B cell (primary cell): ENCODE measurements around the gene MKRN3. TPM values are rescaled to one million over a fixed set of nuclear protein-coding genes. Genes with fewer than 3 reads are reported as not detected.

Source experiments
- ATAC-seq: fragments of 200-7000 bp; cut with Tn5 transposase; one replicate; pipeline ENCODE4 v1.10.0; 2021; ENCODE audit warnings: low read depth, mild to moderate bottlenecking, moderate number of reproducible peaks, moderate library complexity
- CTCF ChIA-PET: fragments of 350-600 bp; sonication (Branson Sonifier 250); formaldehyde crosslinking; loops from one replicate; lab custom pipeline; 2021; ENCODE audit warnings: antibody characterized with exemption, inconsistent platforms; lab: Charles Lee
- POLR2A ChIA-PET: fragments of 350-600 bp; sonication (Branson Sonifier 250); formaldehyde crosslinking; loops from one replicate; lab custom pipeline; 2021; ENCODE audit warnings: antibody characterized with exemption; lab: Charles Lee
- DNase-seq: peaks from one replicate; pipeline ENCODE4 v3.0.0; 2013
- H2AFZ ChIP-seq: 2 replicates; pipeline ENCODE4 v1.6.1; 2012; ENCODE audit warnings: mild to moderate bottlenecking, low read depth, low read length; ENCODE audit not compliant: insufficient read depth, poor library complexity, severe bottlenecking
- H3K27ac ChIP-seq, 2 donors: 1 replicate in 1 of 2; 2 replicates in 1 of 2; pipeline ENCODE4 v1.5.1; 2012 to 2013; ENCODE audit warnings: low read length in 2 of 2, mild to moderate bottlenecking in 2 of 2, moderate library complexity in 1 of 2
- H3K27me3 ChIP-seq, 4 experiments: fragments of 200-600 bp in 1 of 4; sonication (generic) in 1 of 4; replicated peaks in 1 of 4; 1 replicate in 2 of 4; 2 replicates in 2 of 4; pipeline versions ENCODE4 v1.6.1 to v1.7.0; 2013 to 2016; ENCODE audit warnings: low read length in 3 of 4, mild to moderate bottlenecking in 2 of 4, mixed read lengths in 1 of 4, moderate library complexity in 1 of 4; ENCODE audit not compliant: insufficient read depth in 4 of 4, control insufficient read depth in 3 of 4; ENCODE audit errors: control extremely low read depth in 1 of 4
- H3K36me3 ChIP-seq, 2 experiments: replicated peaks in 1 of 2; 1 replicate in 1 of 2; 2 replicates in 1 of 2; pipeline versions ENCODE4 v1.6.1 to v1.7.1; 2013; ENCODE audit warnings: low read length in 1 of 2; ENCODE audit not compliant: insufficient read depth in 2 of 2, control insufficient read depth in 1 of 2; ENCODE audit errors: control extremely low read depth in 1 of 2, extremely low read depth in 1 of 2
- H3K4me1 ChIP-seq, 2 donors: fragments of 200-600 bp in 1 of 2; sonication (generic) in 1 of 2; 1 replicate in 1 of 2; 2 replicates in 1 of 2; pipeline versions ENCODE4 v1.5.1 to v1.6.1; 2013 to 2017; ENCODE audit warnings: low read length in 2 of 2; ENCODE audit not compliant: control insufficient read depth in 2 of 2, insufficient read depth in 2 of 2
- H3K4me2 ChIP-seq: replicated peaks from 2 replicates; pipeline ENCODE3; 2012; ENCODE audit warnings: mild to moderate bottlenecking, low read depth, low read length; ENCODE audit not compliant: poor library complexity, severe bottlenecking
- H3K4me3 ChIP-seq, 5 experiments: fragments of 200-600 bp in 1 of 5; sonication (generic) in 1 of 5; 1 replicate in 3 of 5; 2 replicates in 2 of 5; pipeline versions ENCODE4 v1.5.1 to v1.7.0; 2011 to 2016; ENCODE audit warnings: low read length in 4 of 5, mild to moderate bottlenecking in 4 of 5, low read depth in 2 of 5, control low read depth in 1 of 5, moderate library complexity in 1 of 5; ENCODE audit not compliant: insufficient read depth in 1 of 5; ENCODE audit errors: control extremely low read depth in 1 of 5, extremely low read depth in 1 of 5
- H3K79me2 ChIP-seq: fragments of 200-600 bp; sonication (generic); one replicate; pipeline ENCODE4 v1.6.0; 2016; ENCODE audit warnings: low read length; ENCODE audit not compliant: control insufficient read depth, insufficient read depth
- H3K9ac ChIP-seq: fragments of 200-600 bp; sonication (generic); 2 replicates; pipeline ENCODE4 v1.6.1; 2017; ENCODE audit warnings: mild to moderate bottlenecking, low read length, moderate library complexity
- H3K9me3 ChIP-seq, 3 donors: one replicate each; pipeline versions ENCODE4 v1.6.1 to v1.7.1; 2013; ENCODE audit warnings: low read length in 2 of 3; ENCODE audit not compliant: control insufficient read depth in 2 of 3, insufficient read depth in 1 of 3; ENCODE audit errors: control extremely low read depth in 1 of 3
- H4K20me1 ChIP-seq: 2 replicates; pipeline ENCODE4 v1.6.0; 2012; ENCODE audit warnings: mild to moderate bottlenecking, low read length; ENCODE audit not compliant: insufficient read depth, control insufficient read depth, poor library complexity, severe bottlenecking
- H3K27ac Mint-ChIP-seq: one replicate; pipeline ENCODE4 v1.8.0; 2021; ENCODE audit warnings: mixed read lengths
- H3K27me3 Mint-ChIP-seq: one replicate; pipeline ENCODE4 v1.8.0; 2021; ENCODE audit warnings: mixed read lengths
- H3K4me1 Mint-ChIP-seq: one replicate; pipeline ENCODE4 v1.8.0; 2021; ENCODE audit warnings: mixed read lengths
- H3K4me3 Mint-ChIP-seq: one replicate; pipeline ENCODE4 v1.8.0; 2021; ENCODE audit warnings: mixed read lengths
- H3K9me3 Mint-ChIP-seq: one replicate; pipeline ENCODE4 v1.8.0; 2022; ENCODE audit warnings: mixed read lengths; ENCODE audit not compliant: insufficient read depth
- EZH2 ChIP-seq: IDR thresholded peaks from 2 replicates; pipeline ENCODE4 v1.6.1; 2012; ENCODE audit warnings: borderline replicate concordance, low read depth, mild to moderate bottlenecking, moderate library complexity, low read length; ENCODE audit not compliant: insufficient read depth, poor library complexity, severe bottlenecking
- WGBS: methylation state at CpG from one replicate; pipeline ENCODE4 v1.1.5; 2013; ENCODE audit warnings: missing lambda C conversion rate; ENCODE audit not compliant: insufficient coverage; 5-methylcytosine and 5-hydroxymethylcytosine counted together
- intact Hi-C: fragments of 100-400 bp; cut with micrococcal nuclease; formaldehyde crosslinking; loops from one replicate; pipeline ENCODE4 v1.10.0; 2022
- polyA plus RNA-seq: library from polyadenylated mRNA; depleted of rRNA; stranded (reverse); fragments of >200 nt; gene quantifications from 2 replicates; pipeline ENCODE4 v1.2.3, GENCODE V29; 2012
- total RNA-seq, 2 donors: library from RNA; stranded (reverse); fragments of 120-200 nt in 1 of 2; gene quantifications; 1 replicate in 1 of 2; 2 replicates in 1 of 2; pipeline versions ENCODE4 v1.2.3 to v1.2.4, GENCODE V29; 2013 to 2022
- TF ChIP-seq, protein P1 (sequence below): fragments of 200-600 bp; IDR thresholded peaks from one replicate; pipeline ENCODE4 v1.8.0; 2022; ENCODE audit warnings: antibody characterized with exemption, mild to moderate bottlenecking

Gene MKRN3
- total and polyA plus RNA-seq, 2 donors (not counting 1 experiment from before 2014, with no cell fraction given), result 0.61 to 0.76 TPM

DNA sequence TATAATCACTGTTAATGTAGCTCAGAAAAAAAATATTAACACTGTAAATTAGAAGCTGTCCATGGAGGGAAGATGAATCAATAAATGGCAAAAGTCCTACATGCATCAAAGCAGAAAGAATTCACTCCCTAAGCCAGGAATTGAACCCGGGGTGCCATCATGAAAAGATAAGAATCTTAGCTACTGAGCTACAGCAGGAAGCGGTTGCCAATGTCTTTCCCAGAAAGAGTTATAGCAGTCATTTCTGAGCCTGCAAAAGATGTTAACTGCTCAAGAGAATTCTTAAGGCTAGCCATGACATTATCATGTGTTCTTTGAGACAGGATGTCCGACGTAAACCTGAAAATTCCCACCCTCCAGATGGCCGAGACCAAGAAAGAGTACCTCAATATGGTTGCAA is 47.4 kb upstream of the MKRN3 start:
- H3K4me1 Mint-ChIP-seq, result no peaks in the 10 kb centered on the region
- ATAC-seq, result no peak

DNA sequence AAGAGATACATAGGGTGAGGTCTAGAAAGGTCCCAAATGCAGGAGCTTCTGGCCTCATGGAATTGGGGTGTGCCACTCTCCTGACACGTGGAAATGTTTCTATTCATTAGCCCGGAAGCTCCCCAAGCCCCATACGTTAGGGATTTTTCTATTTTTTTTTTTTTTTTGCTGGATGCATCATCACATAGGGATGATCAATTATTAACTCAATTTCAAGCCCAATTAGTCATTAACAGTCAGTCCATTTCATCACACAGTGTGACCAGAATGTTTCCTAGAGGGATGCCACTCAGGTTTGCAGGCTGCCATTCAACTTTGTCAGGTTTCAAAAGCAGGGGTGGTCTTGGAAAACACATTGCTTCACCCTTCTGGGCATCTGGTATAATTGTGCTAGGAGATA is 40.7 kb upstream of the MKRN3 start:
- TF ChIP-seq, protein P1, sequence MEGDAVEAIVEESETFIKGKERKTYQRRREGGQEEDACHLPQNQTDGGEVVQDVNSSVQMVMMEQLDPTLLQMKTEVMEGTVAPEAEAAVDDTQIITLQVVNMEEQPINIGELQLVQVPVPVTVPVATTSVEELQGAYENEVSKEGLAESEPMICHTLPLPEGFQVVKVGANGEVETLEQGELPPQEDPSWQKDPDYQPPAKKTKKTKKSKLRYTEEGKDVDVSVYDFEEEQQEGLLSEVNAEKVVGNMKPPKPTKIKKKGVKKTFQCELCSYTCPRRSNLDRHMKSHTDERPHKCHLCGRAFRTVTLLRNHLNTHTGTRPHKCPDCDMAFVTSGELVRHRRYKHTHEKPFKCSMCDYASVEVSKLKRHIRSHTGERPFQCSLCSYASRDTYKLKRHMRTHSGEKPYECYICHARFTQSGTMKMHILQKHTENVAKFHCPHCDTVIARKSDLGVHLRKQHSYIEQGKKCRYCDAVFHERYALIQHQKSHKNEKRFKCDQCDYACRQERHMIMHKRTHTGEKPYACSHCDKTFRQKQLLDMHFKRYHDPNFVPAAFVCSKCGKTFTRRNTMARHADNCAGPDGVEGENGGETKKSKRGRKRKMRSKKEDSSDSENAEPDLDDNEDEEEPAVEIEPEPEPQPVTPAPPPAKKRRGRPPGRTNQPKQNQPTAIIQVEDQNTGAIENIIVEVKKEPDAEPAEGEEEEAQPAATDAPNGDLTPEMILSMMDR, result no peak
- TF ChIP-seq EZH2, result no peak
- Histone ChIP-seq H4K20me1 (no peaks in the 10 kb centered on the region), H3K27me3 (no peaks in the 10 kb centered on the region), H3K79me2 (no peaks in the 10 kb centered on the region), H3K9me3 (peaks cover 0 to 1% (median 0%) of the 10 kb centered on the region in 3 donors), H3K9ac (no peak overlapping the region), H3K27ac (no peak overlapping the region), H2AFZ (no peak overlapping the region), H3K36me3 (no peaks in the 10 kb centered on the region), H3K4me1 (no peaks in the 10 kb centered on the region), H3K4me3 (no peak overlapping the region), H3K4me2 (no peak overlapping the region)
- POLR2A ChIA-PET, result no interaction called here
- Mint-ChIP-seq H3K27ac (no peak overlapping the region), H3K4me3 (no peak overlapping the region), H3K27me3 (no peaks in the 10 kb centered on the region), H3K4me1 (no peaks in the 10 kb centered on the region), H3K9me3 (no peaks in the 10 kb centered on the region)
- intact Hi-C loops, result no loop called here
- DNase-seq (no peak), ATAC-seq (no peak)
- CTCF ChIA-PET, result no interaction called here
- WGBS, result 90% methylated on average over 2 of the region's 3 CpGs

More for the DNA sequence above, 47.4 kb upstream of the MKRN3 start:
- Histone ChIP-seq H3K9ac (no peak overlapping the region), H4K20me1 (no peaks in the 10 kb centered on the region), H2AFZ (no peak overlapping the region), H3K27me3 (no peaks in the 10 kb centered on the region), H3K79me2 (no peaks in the 10 kb centered on the region), H3K4me3 (no peak overlapping the region), H3K27ac (no peak overlapping the region), H3K9me3 (no peaks in the 10 kb centered on the region), H3K36me3 (no peaks in the 10 kb centered on the region), H3K4me1 (no peaks in the 10 kb centered on the region), H3K4me2 (no peak overlapping the region)
- 89% methylated on average over 5 of the region's 5 CpGs for WGBS
- intact Hi-C loops, result no loop called here
- no peak for DNase-seq
- ChIA-PET CTCF (no interaction called here), POLR2A (no interaction called here)
- H3K9me3 Mint-ChIP-seq, result peaks cover 4% of the 10 kb centered on the region
- H3K4me3 Mint-ChIP-seq, result no peak overlapping the region
- H3K27ac Mint-ChIP-seq, result no peak overlapping the region
- no peaks in the 10 kb centered on the region for H3K27me3 Mint-ChIP-seq
- TF ChIP-seq, protein P1, result no peak
- no peak for TF ChIP-seq EZH2
